ENCODE measurements around the gene RADIL. TPM values are rescaled to one million over a fixed set of nuclear protein-coding genes. Genes with fewer than 3 reads are reported as not detected.

Gene RADIL
- total RNA-seq, 1 donor from 2014 or later: 0.86 TPM

DNA sequence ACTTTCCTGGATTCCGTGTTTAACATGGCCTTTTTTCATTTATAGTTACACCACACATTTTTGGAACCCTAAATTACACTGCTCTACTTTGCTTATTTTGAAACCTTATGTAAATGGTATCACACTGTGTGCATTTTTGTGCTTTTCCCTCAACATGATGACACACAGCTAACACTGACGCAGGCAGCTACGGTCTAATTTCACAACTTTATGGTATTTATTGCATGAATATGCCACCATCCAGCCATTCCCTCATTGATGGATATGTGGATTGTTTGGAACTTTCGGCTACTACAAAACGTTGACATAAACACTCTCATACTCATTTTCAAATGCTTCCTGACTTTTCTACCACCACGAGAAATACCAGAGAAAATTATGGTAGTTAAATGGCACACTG, 28.6 kb downstream of the RADIL start:
- no peak overlapping the region for H3K4me2 ChIP-seq (ENCODE audit: low read length)
- H3K9me3 ChIP-seq (ENCODE audit: insufficient read depth, low read depth, low read length): no peaks in the 10 kb centered on the region
- H3K9ac ChIP-seq (ENCODE audit: low read length): no peak overlapping the region
- no peaks in the 10 kb centered on the region for H3K4me1 ChIP-seq (ENCODE audit: insufficient read depth, low read length)
- DNase-seq (ENCODE audit: low read depth) (no peak), FAIRE-seq (no peak)
- H3K27me3 ChIP-seq (ENCODE audit: insufficient read depth, low read length): no peaks in the 10 kb centered on the region
- no peak overlapping the region for H3K27ac ChIP-seq (ENCODE audit: low read depth, low read length)
- no peak overlapping the region for H3K27ac Mint-ChIP-seq (ENCODE audit: unreplicated experiment)
- H3K79me2 ChIP-seq (ENCODE audit: insufficient read depth, low read length): no peaks in the 10 kb centered on the region
- H3K36me3 ChIP-seq (ENCODE audit: insufficient read depth, low read length): no peaks in the 10 kb centered on the region
- TF ChIP-seq, protein P1, sequence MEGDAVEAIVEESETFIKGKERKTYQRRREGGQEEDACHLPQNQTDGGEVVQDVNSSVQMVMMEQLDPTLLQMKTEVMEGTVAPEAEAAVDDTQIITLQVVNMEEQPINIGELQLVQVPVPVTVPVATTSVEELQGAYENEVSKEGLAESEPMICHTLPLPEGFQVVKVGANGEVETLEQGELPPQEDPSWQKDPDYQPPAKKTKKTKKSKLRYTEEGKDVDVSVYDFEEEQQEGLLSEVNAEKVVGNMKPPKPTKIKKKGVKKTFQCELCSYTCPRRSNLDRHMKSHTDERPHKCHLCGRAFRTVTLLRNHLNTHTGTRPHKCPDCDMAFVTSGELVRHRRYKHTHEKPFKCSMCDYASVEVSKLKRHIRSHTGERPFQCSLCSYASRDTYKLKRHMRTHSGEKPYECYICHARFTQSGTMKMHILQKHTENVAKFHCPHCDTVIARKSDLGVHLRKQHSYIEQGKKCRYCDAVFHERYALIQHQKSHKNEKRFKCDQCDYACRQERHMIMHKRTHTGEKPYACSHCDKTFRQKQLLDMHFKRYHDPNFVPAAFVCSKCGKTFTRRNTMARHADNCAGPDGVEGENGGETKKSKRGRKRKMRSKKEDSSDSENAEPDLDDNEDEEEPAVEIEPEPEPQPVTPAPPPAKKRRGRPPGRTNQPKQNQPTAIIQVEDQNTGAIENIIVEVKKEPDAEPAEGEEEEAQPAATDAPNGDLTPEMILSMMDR (IDR thresholded peaks at IDR 0.05; ENCODE audit: insufficient read depth, low read depth, low read length): no peak
- no peak for TF ChIP-seq EZH2 (IDR thresholded peaks at IDR 0.05; ENCODE audit: insufficient read depth, low read length)
- no peak overlapping the region for H3K4me3 Mint-ChIP-seq (ENCODE audit: unreplicated experiment)
- H3K9me3 Mint-ChIP-seq (ENCODE audit: unreplicated experiment): peaks cover 18% of the 10 kb centered on the region
- H3K27me3 Mint-ChIP-seq (ENCODE audit: low read depth, unreplicated experiment): peaks cover 9% of the 10 kb centered on the region
- H3K4me3 ChIP-seq (ENCODE audit: insufficient read depth, low read depth, low read length): no peak overlapping the region
- no peaks in the 10 kb centered on the region for H3K36me3 Mint-ChIP-seq (ENCODE audit: low read depth, unreplicated experiment)
- no peaks in the 10 kb centered on the region for H4K20me1 ChIP-seq (ENCODE audit: insufficient read depth, low read length)
- no peak overlapping the region for H2AFZ ChIP-seq (ENCODE audit: low read depth, low read length)
- H3K4me1 Mint-ChIP-seq (ENCODE audit: low read depth, unreplicated experiment): peaks cover 3% of the 10 kb centered on the region

DNA sequence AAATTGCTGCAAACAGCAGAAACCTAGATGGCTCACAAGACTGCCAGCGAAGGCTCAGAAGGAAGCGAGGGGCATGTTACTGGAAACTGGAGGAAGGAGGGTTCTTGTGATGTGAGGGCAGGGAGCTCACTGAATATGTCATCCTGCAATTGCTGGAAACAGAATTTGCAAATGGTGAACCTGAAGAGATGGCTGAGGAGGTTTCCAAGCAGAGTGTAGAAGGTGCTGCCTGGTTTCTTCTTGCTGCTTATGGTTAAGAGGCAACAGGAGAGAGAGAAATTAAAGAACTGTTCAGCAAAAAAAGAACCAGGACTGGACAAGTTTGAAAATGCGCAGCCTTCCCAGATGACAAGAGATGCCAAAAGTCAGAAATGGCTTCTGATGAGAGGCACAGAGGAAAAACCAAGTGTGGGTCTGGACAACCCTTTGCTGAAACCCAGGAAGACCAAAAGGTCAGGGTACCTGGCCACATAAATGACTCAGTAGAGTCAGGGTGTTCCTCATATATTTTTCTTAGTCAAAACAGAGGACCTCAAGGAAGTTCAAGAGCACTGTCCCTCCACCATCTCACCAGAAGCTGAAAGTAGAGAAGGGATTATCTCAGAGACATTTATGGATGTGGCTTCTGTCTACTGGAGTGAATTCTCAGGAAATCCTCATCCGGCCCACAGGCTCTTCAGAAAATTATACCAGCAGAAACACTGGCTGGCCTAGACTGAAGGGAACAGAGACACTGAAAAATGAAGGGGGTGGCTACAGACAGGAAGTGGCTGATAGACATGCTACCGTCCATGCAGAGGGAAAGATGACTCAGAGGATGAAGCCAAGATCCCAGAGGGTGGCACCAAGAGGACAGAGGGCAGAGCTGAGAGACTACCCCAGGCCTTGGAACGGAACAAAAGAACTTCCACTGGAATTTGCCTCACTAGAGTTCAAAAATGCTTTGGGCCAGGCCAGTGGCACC, 31.8 kb downstream of the RADIL start:
- Mint-ChIP-seq H3K36me3 (ENCODE audit: low read depth, unreplicated experiment) (peaks cover 2% of the 10 kb centered on the region), H3K27ac (ENCODE audit: unreplicated experiment) (peak overlapping the region; percentile 62), H3K9me3 (ENCODE audit: unreplicated experiment) (peaks cover 18% of the 10 kb centered on the region), H3K4me3 (ENCODE audit: unreplicated experiment) (no peak overlapping the region), H3K4me1 (ENCODE audit: low read depth, unreplicated experiment) (peaks cover 3% of the 10 kb centered on the region), H3K27me3 (ENCODE audit: low read depth, unreplicated experiment) (peaks cover 3% of the 10 kb centered on the region)
- no peak overlapping the region for H3K27ac ChIP-seq (ENCODE audit: low read depth, low read length)
- DNase-seq (ENCODE audit: low read depth) (peak; percentile 1), FAIRE-seq (no peak)
- TF ChIP-seq, protein P1 (IDR thresholded peaks at IDR 0.05; ENCODE audit: insufficient read depth, low read depth, low read length): no peak
- TF ChIP-seq EZH2 (IDR thresholded peaks at IDR 0.05; ENCODE audit: insufficient read depth, low read length): no peak
- H3K9ac ChIP-seq (ENCODE audit: low read length): no peak overlapping the region
- no peaks in the 10 kb centered on the region for H3K79me2 ChIP-seq (ENCODE audit: insufficient read depth, low read length)
- no peaks in the 10 kb centered on the region for H3K4me1 ChIP-seq (ENCODE audit: insufficient read depth, low read length)
- H4K20me1 ChIP-seq (ENCODE audit: insufficient read depth, low read length): no peaks in the 10 kb centered on the region
- no peak overlapping the region for H2AFZ ChIP-seq (ENCODE audit: low read depth, low read length)
- no peaks in the 10 kb centered on the region for H3K9me3 ChIP-seq (ENCODE audit: insufficient read depth, low read depth, low read length)
- peak overlapping the region; percentile 19 for H3K4me2 ChIP-seq (ENCODE audit: low read length)
- H3K27me3 ChIP-seq (ENCODE audit: insufficient read depth, low read length): no peaks in the 10 kb centered on the region
- no peaks in the 10 kb centered on the region for H3K36me3 ChIP-seq (ENCODE audit: insufficient read depth, low read length)
- no peak overlapping the region for H3K4me3 ChIP-seq (ENCODE audit: insufficient read depth, low read depth, low read length)
